Tongue (tissue), 2 donors: ENCODE measurements around the gene TSSK6. TPM values are rescaled to one million over a fixed set of nuclear protein-coding genes. Genes with fewer than 3 reads are reported as not detected.

Experiments
- DNase-seq: peaks from one replicate; pipeline ENCODE4 v3.0.0-alpha.2; 2015
- total RNA-seq: library from RNA; depleted of rRNA; stranded (reverse); fragments of >200 nt; gene quantifications from one replicate; pipeline ENCODE4 v1.2.3, GENCODE V29; 2014

TSSK6 gene
- 1.7 TPM for total RNA-seq

- no peak for DNase-seq
These were observed at the start of gene TSSK6 for GRCh38 chr19:19514881-19515641. TSSK6 (minus strand) TSS chr19:19515548; CDS start chr19:19515427, 121 bp downstream.

GRCh38 chr19:19563348-19563848 lies 48.0 kb upstream of the TSSK6 start:
- no peak for DNase-seq

GRCh38 chr19:19562665-19563347 lies 47.5 kb upstream of the TSSK6 start:
- no peak for DNase-seq

- no peak for DNase-seq
These were observed 46.8 kb upstream of the TSSK6 start for GRCh38 chr19:19561946-19562664.

- DNase-seq: no peak
These were observed 44.6 kb upstream of the TSSK6 start for GRCh38 chr19:19559931-19560330.

- no peak for DNase-seq
These were observed 43.3 kb upstream of the TSSK6 start for GRCh38 chr19:19558636-19559035.

- no peak for DNase-seq
These were observed 42.7 kb upstream of the TSSK6 start for GRCh38 chr19:19558055-19558454.

- DNase-seq: no peak
These were observed 39.0 kb upstream of the TSSK6 start for GRCh38 chr19:19554074-19555023.

- no peak for DNase-seq
These were observed 38.3 kb upstream of the TSSK6 start for GRCh38 chr19:19553670-19554069.

GRCh38 chr19:19552798-19553197 lies 37.5 kb upstream of the TSSK6 start:
- DNase-seq: no peak

- DNase-seq: no peak
These were observed 36.5 kb upstream of the TSSK6 start for GRCh38 chr19:19551853-19552192.

- DNase-seq: no peak
These were observed 35.9 kb upstream of the TSSK6 start for GRCh38 chr19:19550972-19551852.

GRCh38 chr19:19550485-19550929 lies 35.2 kb upstream of the TSSK6 start:
- DNase-seq: no peak

- no peak for DNase-seq
These were observed 34.6 kb upstream of the TSSK6 start for GRCh38 chr19:19549804-19550464.

- DNase-seq: no peak
These were observed 33.8 kb upstream of the TSSK6 start for GRCh38 chr19:19548915-19549759.

- DNase-seq: no peak
These were observed 32.5 kb upstream of the TSSK6 start for GRCh38 chr19:19547674-19548336.

- no peak for DNase-seq
These were observed 31.4 kb upstream of the TSSK6 start for GRCh38 chr19:19546751-19547162.

- no peak for DNase-seq
These were observed 30.4 kb upstream of the TSSK6 start for GRCh38 chr19:19545707-19546106.
